GM19023 (cell line): ENCODE data around the gene CBFA2T2.
A peak's percentile ranks its signal among the peaks of the same experiment; 100 is the strongest.
"Not testable (repeated sequence)": the region's sequence is repeated elsewhere in the genome, so short reads cannot be mapped to it uniquely, and the experiment has no call there.

ENCODE experiments used
- ATAC-seq: cut with Tn5 transposase; IDR thresholded peaks from one replicate; pipeline ENCODE4 v1.9.1; 2021; ENCODE audit warnings: mild to moderate bottlenecking, moderate library complexity; ENCODE audit not compliant: unreplicated experiment

Gene CBFA2T2

GRCh38 chr20:33541797-33542196 is 51.9 kb downstream of the CBFA2T2 start:
- no peak for ATAC-seq

- no peak for ATAC-seq
Observed at GRCh38 chr20:33545763-33546162, 55.9 kb downstream of the CBFA2T2 start.

GRCh38 chr20:33549229-33549999 is 59.5 kb downstream of the CBFA2T2 start:
- no peak for ATAC-seq

GRCh38 chr20:33551778-33552177 is 61.9 kb downstream of the CBFA2T2 start:
- no peak for ATAC-seq

- no peak for ATAC-seq
Observed at GRCh38 chr20:33552519-33552918, 62.6 kb downstream of the CBFA2T2 start.

- no peak for ATAC-seq
Observed at GRCh38 chr20:33553516-33553915, 63.6 kb downstream of the CBFA2T2 start.

GRCh38 chr20:33554914-33555420 is 65.1 kb downstream of the CBFA2T2 start:
- peak; percentile 94 for ATAC-seq

GRCh38 chr20:33555755-33556154 is 65.9 kb downstream of the CBFA2T2 start:
- no peak for ATAC-seq

- ATAC-seq = no peak
Observed at GRCh38 chr20:33556246-33556645, 66.3 kb downstream of the CBFA2T2 start.

- ATAC-seq = no peak
Observed at GRCh38 chr20:33558348-33559144, 68.7 kb downstream of the CBFA2T2 start.

GRCh38 chr20:33559212-33559611 is 69.3 kb downstream of the CBFA2T2 start:
- ATAC-seq = no peak

GRCh38 chr20:33560026-33560425 is 70.1 kb downstream of the CBFA2T2 start:
- ATAC-seq = no peak

- ATAC-seq = not testable (repeated sequence)
Observed at GRCh38 chr20:33561053-33561452, 71.2 kb downstream of the CBFA2T2 start.

- ATAC-seq = no peak
Observed at GRCh38 chr20:33561692-33562601, 72.1 kb downstream of the CBFA2T2 start.

GRCh38 chr20:33563788-33564187 is 73.9 kb downstream of the CBFA2T2 start:
- no peak for ATAC-seq

- no peak for ATAC-seq
Observed at GRCh38 chr20:33566781-33567603, 77.1 kb downstream of the CBFA2T2 start.

- no peak for ATAC-seq
Observed at GRCh38 chr20:33567949-33568348, 78.1 kb downstream of the CBFA2T2 start.

GRCh38 chr20:33568378-33568777 is 78.5 kb downstream of the CBFA2T2 start:
- ATAC-seq = no peak

GRCh38 chr20:33568868-33569801 is 79.2 kb downstream of the CBFA2T2 start:
- ATAC-seq = no peak
